GM12801 (cell line): ENCODE measurements around the gene MAN1A2.

Experiments
- TF ChIP-seq, protein P1 (sequence below): IDR thresholded peaks from one replicate; pipeline ENCODE4 v1.5.1; 2011; ENCODE audit warnings: control low read depth; ENCODE audit not compliant: insufficient read length; ENCODE audit errors: extremely low read depth

Gene MAN1A2

DNA sequence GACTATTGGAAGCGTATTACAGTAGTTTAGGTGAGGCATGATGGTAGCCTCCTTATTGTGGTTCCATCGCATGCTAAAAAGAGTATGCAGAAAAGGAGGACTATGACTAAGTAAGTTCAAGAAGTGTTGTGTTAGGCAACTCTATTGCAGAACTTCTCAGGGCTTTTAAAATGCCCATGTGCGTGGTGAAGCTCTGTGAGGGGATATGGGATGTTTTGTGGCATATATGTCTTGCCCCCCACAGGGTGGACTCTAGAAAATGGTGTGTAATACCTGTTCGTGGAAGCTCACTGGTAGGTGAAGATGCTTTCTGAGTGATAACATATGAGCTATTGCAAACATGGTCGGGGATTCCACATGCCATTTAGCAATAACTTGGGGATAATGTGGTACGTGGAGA is 31.7 kb downstream of the MAN1A2 start:
- TF ChIP-seq, protein P1, sequence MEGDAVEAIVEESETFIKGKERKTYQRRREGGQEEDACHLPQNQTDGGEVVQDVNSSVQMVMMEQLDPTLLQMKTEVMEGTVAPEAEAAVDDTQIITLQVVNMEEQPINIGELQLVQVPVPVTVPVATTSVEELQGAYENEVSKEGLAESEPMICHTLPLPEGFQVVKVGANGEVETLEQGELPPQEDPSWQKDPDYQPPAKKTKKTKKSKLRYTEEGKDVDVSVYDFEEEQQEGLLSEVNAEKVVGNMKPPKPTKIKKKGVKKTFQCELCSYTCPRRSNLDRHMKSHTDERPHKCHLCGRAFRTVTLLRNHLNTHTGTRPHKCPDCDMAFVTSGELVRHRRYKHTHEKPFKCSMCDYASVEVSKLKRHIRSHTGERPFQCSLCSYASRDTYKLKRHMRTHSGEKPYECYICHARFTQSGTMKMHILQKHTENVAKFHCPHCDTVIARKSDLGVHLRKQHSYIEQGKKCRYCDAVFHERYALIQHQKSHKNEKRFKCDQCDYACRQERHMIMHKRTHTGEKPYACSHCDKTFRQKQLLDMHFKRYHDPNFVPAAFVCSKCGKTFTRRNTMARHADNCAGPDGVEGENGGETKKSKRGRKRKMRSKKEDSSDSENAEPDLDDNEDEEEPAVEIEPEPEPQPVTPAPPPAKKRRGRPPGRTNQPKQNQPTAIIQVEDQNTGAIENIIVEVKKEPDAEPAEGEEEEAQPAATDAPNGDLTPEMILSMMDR: no peak

DNA sequence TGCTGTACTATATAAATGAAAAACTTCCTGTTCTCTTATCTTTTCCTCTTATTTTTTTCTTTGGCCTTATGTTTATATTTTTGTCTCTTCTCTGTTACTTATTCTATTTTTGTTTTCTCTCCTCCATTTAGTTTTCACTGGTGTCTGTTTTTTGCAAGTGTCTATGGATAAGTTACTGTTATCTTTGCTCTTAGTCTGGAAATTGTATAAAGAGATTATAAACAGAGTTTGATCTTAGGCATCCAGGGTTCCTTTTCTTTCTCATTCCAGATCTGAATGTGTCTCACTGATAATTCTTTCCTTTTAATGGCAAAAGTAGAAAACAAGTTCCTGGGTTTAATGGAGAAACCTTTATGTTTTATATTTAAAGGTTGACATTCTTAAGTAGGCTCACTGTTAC is 34.5 kb downstream of the MAN1A2 start:
- TF ChIP-seq, protein P1: no peak

DNA sequence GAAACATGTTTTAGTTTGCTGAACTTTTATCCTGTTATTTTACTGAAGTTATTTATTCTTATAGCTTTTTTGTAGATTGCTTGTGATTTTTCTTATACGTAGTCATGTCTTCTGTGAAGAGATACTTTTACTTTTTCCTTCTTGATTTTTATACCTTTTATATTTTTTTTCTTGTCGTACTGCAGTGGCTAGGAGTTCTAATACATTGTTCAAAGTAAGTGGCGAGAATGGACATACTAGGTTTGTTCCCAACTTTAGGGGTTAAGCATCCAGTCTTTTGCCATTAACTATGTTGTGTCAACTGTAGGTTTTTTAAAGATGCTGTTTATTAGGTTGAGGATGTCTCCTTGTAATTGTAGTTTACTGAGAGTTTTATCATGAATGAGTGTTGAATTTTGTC is 36.3 kb downstream of the MAN1A2 start:
- TF ChIP-seq, protein P1: no peak

DNA sequence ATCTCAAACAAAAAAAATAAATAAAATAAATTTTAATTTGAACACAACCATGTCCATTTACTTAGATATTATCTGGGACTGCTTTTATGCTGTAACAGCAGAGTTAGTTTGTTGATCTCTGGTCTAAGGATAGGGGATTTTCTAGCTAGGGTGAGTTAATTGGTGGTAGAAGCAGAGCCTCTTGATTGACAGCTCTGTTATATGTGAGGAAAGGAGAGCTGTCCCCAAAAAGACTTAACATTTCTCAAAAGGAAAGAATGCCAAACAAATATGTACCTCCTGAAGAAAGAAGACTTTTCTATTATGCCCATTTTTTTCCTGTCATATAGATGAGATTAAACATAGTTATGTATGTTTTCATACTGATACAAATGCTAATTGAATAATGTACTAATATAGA is 37.8 kb downstream of the MAN1A2 start:
- TF ChIP-seq, protein P1: no peak

DNA sequence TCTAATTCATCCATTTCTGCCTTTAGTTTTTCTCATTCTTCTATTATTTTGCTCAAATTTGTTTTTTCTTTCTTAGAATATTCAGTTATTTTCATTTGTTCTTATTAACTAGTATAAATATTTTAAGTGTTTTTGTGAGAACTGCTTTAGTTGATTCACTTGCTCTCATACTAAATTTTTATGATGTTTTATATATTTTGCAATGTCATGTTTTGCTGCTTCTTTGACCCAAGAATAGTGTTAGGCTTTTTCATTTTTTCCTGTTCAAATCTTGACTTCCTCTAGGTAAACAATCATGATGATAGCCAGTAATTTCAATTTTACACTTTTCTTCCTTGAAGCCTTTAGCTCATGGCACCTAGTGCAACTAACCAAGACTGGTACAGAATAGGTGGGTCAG is 45.2 kb downstream of the MAN1A2 start:
- TF ChIP-seq, protein P1: no peak

DNA sequence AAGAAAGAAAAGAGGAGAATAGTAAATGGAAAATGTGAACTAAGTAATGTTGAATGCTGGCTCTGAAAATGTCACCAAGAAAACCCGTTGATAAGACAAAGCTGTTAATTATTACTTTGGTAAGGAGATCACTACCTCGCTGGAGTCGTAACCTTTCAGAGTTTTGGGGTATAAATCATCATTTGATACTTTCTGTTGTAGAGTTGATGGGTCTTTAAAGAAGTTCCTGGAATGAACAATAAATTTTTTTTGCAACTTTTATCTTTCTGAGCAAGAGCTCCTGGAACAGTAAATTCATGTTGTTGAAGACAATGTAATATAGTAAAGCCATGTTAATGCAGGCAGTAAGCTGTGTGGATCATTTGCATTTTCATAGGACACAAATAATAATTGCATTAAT is 46.2 kb downstream of the MAN1A2 start:
- TF ChIP-seq, protein P1: no peak

DNA sequence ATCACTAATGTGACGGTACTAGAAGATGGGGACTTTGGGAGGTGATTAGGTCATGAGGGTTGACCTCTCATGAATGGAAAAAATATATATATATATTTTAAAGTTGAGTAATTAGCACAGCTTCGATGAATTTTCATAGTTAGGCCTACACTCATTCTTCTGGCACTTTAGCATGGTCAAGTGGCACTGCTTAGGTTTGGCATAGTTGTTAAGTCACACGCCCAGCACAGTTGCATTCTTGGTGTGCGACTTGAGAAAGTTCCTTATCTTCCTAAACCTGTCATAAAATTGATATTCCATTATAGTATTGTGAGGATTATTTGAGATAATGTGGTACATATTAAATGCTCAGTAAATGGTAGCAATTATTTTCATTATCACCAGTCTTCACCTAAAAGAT is 47.7 kb downstream of the MAN1A2 start:
- TF ChIP-seq, protein P1: no peak

DNA sequence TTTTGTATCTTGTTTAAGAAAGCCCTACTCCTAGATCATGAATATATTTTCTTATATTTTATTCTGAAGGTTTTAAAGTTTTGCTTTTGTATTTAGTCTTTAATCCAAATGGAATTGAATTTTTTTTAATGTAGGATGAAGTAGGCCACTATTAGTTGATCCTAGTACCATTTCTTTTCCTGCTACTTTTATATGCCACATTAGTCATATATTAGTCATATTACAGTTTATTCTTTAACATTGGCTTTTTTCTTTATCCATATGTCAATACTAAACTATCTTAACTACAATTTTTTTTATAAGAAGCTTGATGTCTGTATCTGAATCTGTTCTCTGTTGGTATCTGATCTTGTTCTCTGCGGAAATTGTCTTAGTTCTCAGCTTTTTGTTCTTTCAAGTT is 48.8 kb downstream of the MAN1A2 start:
- TF ChIP-seq, protein P1: no peak
